ENCODE measurements around the gene DCBLD1.

Gene DCBLD1

GRCh38 chr6:117489003-117489402, 6.5 kb downstream of the DCBLD1 start:
- Histone ChIP-seq H3K4me2 (ENCODE audit: low read length) (no peak overlapping the region), H3K9me3 (ENCODE audit: insufficient read depth, low read depth, low read length) (peaks cover 2% of the 10 kb centered on the region), H2BK12ac (ENCODE audit: low read length) (no peak overlapping the region), H2BK120ac (ENCODE audit: insufficient read depth, low read length, poor library complexity) (no peak overlapping the region), H3K27me3 (ENCODE audit: insufficient read depth, low read length) (no peaks in the 10 kb centered on the region), H4K91ac (ENCODE audit: low read depth, low read length) (no peak overlapping the region), H3K4me1 (ENCODE audit: control insufficient read depth in 1 of 2, insufficient read depth in 2 of 2, low read length in 2 of 2) (peaks cover 3% of the 10 kb centered on the region in 2 experiments), H4K12ac (ENCODE audit: low read depth, low read length) (no peak overlapping the region), H3K14ac (ENCODE audit: low read length) (no peak overlapping the region), H2BK5ac (ENCODE audit: low read depth, low read length, poor library complexity) (no peak overlapping the region), H3K9ac (ENCODE audit: low read length) (no peak overlapping the region), H3K27ac (ENCODE audit: low read depth, low read length) (no peak overlapping the region), H3K79me1 (ENCODE audit: low read length) (peaks cover 3% of the 10 kb centered on the region), H3K36me3 (ENCODE audit: control insufficient read depth in 1 of 2, insufficient read depth in 2 of 2, low read length in 2 of 2) (peaks cover 4 to 12% of the 10 kb centered on the region in 2 experiments), H2AFZ (ENCODE audit: insufficient read depth, low read length, poor library complexity) (no peak overlapping the region), H2AK5ac (ENCODE audit: low read length) (no peak overlapping the region), H3K4ac (ENCODE audit: low read depth, low read length) (no peak overlapping the region), H3K18ac (ENCODE audit: low read length) (no peak overlapping the region), H4K8ac (ENCODE audit: low read depth, low read length) (peak overlapping the region; percentile 71), H3K79me2 (ENCODE audit: control insufficient read depth, insufficient read depth, low read length, poor library complexity) (peaks cover 3% of the 10 kb centered on the region), H3K23ac (ENCODE audit: low read length) (no peak overlapping the region), H3K4me3 (ENCODE audit: low read depth, low read length) (no peak overlapping the region)
- no CpG with 5 or more reads among the region's 2 CpGs for WGBS (ENCODE audit: extremely low coverage, insufficient coverage, insufficient read length)
- DNase-seq: no peak

GRCh38 chr6:117491916-117492315, 9.4 kb downstream of the DCBLD1 start:
- Histone ChIP-seq H3K79me2 (ENCODE audit: control insufficient read depth, insufficient read depth, low read length, poor library complexity) (peaks cover 3% of the 10 kb centered on the region), H3K27ac (ENCODE audit: low read depth, low read length) (no peak overlapping the region), H2BK12ac (ENCODE audit: low read length) (no peak overlapping the region), H3K36me3 (ENCODE audit: control insufficient read depth in 1 of 2, insufficient read depth in 2 of 2, low read length in 2 of 2) (peaks cover under 1 to 7% of the 10 kb centered on the region in 2 experiments), H3K9ac (ENCODE audit: low read length) (no peak overlapping the region), H3K27me3 (ENCODE audit: insufficient read depth, low read length) (no peaks in the 10 kb centered on the region), H2BK5ac (ENCODE audit: low read depth, low read length, poor library complexity) (no peak overlapping the region), H3K18ac (ENCODE audit: low read length) (no peak overlapping the region), H3K4me3 (ENCODE audit: low read depth, low read length) (no peak overlapping the region), H3K14ac (ENCODE audit: low read length) (no peak overlapping the region), H2AFZ (ENCODE audit: insufficient read depth, low read length, poor library complexity) (no peak overlapping the region), H2BK120ac (ENCODE audit: insufficient read depth, low read length, poor library complexity) (no peak overlapping the region), H3K4me2 (ENCODE audit: low read length) (no peak overlapping the region), H3K4ac (ENCODE audit: low read depth, low read length) (no peak overlapping the region), H2AK5ac (ENCODE audit: low read length) (no peak overlapping the region), H4K8ac (ENCODE audit: low read depth, low read length) (no peak overlapping the region), H4K12ac (ENCODE audit: low read depth, low read length) (no peak overlapping the region), H4K91ac (ENCODE audit: low read depth, low read length) (no peak overlapping the region), H3K79me1 (ENCODE audit: low read length) (no peaks in the 10 kb centered on the region), H3K23ac (ENCODE audit: low read length) (no peak overlapping the region), H3K4me1 (ENCODE audit: control insufficient read depth in 1 of 2, insufficient read depth in 2 of 2, low read length in 2 of 2) (no peaks in the 10 kb centered on the region), H3K9me3 (ENCODE audit: insufficient read depth, low read depth, low read length) (no peaks in the 10 kb centered on the region)
- no CpG with 5 or more reads among the region's 5 CpGs for WGBS (ENCODE audit: extremely low coverage, insufficient coverage, insufficient read length)
- no peak for DNase-seq

DNA sequence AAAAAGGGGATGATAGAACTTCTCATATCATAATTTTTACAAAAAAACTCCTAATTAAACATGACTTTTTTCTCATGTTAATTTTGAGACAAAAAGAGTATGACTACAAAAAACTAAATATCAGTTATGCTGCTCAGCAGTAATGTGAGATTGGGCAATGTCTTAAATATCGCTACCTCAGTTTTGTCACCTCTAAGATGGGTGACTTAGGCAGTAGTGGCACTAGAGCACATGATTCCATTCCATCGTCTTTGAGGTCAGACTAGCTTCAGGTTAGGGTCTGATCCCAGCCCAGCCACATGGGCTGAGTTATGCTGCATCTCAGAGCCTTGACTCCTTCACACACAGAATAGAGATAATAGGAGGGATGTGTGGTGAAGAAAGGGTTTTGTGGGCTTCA, 11.0 kb downstream of the DCBLD1 start:
- no peak overlapping the region for H3K27ac ChIP-seq (ENCODE audit: low read depth, low read length)
- no peak overlapping the region for H3K4me2 ChIP-seq (ENCODE audit: low read length)
- no peak overlapping the region for H3K4me3 ChIP-seq (ENCODE audit: low read depth, low read length)
- H3K9me3 ChIP-seq (ENCODE audit: insufficient read depth, low read depth, low read length): no peaks in the 10 kb centered on the region
- no peaks in the 10 kb centered on the region for H3K79me1 ChIP-seq (ENCODE audit: low read length)
- WGBS (ENCODE audit: extremely low coverage, insufficient coverage, insufficient read length): no CpG with 5 or more reads among the region's 2 CpGs
- H3K18ac ChIP-seq (ENCODE audit: low read length): no peak overlapping the region
- H3K23ac ChIP-seq (ENCODE audit: low read length): no peak overlapping the region
- no peaks in the 10 kb centered on the region for H3K27me3 ChIP-seq (ENCODE audit: insufficient read depth, low read length)
- H2AFZ ChIP-seq (ENCODE audit: insufficient read depth, low read length, poor library complexity): no peak overlapping the region
- no peak for DNase-seq
- H4K8ac ChIP-seq (ENCODE audit: low read depth, low read length): no peak overlapping the region
- no peak overlapping the region for H2AK5ac ChIP-seq (ENCODE audit: low read length)
- H4K12ac ChIP-seq (ENCODE audit: low read depth, low read length): no peak overlapping the region
- no peaks in the 10 kb centered on the region for H3K4me1 ChIP-seq (ENCODE audit: control insufficient read depth in 1 of 2, insufficient read depth in 2 of 2, low read length in 2 of 2)
- H2BK120ac ChIP-seq (ENCODE audit: insufficient read depth, low read length, poor library complexity): no peak overlapping the region
- no peak overlapping the region for H3K14ac ChIP-seq (ENCODE audit: low read length)
- no peak overlapping the region for H3K9ac ChIP-seq (ENCODE audit: low read length)
- H2BK12ac ChIP-seq (ENCODE audit: low read length): no peak overlapping the region
- peaks cover 0 to 3% of the 10 kb centered on the region in 2 experiments for H3K36me3 ChIP-seq (ENCODE audit: control insufficient read depth in 1 of 2, insufficient read depth in 2 of 2, low read length in 2 of 2)
- no peak overlapping the region for H3K4ac ChIP-seq (ENCODE audit: low read depth, low read length)
- H4K91ac ChIP-seq (ENCODE audit: low read depth, low read length): no peak overlapping the region
- H2BK5ac ChIP-seq (ENCODE audit: low read depth, low read length, poor library complexity): no peak overlapping the region
- no peaks in the 10 kb centered on the region for H3K79me2 ChIP-seq (ENCODE audit: control insufficient read depth, insufficient read depth, low read length, poor library complexity)

DNA sequence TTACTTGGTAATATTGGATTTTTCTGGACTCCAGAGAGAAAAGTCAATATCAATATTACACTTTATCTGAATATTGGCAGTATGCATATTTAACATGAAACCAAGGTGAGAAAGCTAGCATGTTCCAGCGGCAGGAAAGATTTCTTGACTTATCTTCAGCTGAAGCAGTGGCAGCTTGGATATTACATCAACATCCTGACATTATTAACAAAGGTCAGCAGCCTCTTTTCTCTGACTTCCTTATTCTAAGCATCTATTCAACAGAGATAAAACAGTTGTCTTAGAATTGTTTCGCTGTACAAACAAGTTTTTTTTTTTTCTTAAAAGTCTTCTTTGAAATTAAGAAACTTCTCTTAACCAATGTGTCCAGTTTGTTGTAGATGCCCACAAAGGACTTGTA, 11.8 kb downstream of the DCBLD1 start:
- Histone ChIP-seq H3K4ac (ENCODE audit: low read depth, low read length) (no peak overlapping the region), H4K12ac (ENCODE audit: low read depth, low read length) (no peak overlapping the region), H3K9ac (ENCODE audit: low read length) (no peak overlapping the region), H2BK5ac (ENCODE audit: low read depth, low read length, poor library complexity) (no peak overlapping the region), H4K91ac (ENCODE audit: low read depth, low read length) (no peak overlapping the region), H3K23ac (ENCODE audit: low read length) (no peak overlapping the region), H3K27ac (ENCODE audit: low read depth, low read length) (no peak overlapping the region), H2BK12ac (ENCODE audit: low read length) (no peak overlapping the region), H3K27me3 (ENCODE audit: insufficient read depth, low read length) (no peaks in the 10 kb centered on the region), H2AK5ac (ENCODE audit: low read length) (no peak overlapping the region), H3K14ac (ENCODE audit: low read length) (no peak overlapping the region), H3K4me1 (ENCODE audit: control insufficient read depth in 1 of 2, insufficient read depth in 2 of 2, low read length in 2 of 2) (no peaks in the 10 kb centered on the region), H3K4me3 (ENCODE audit: low read depth, low read length) (no peak overlapping the region), H2AFZ (ENCODE audit: insufficient read depth, low read length, poor library complexity) (no peak overlapping the region), H3K36me3 (ENCODE audit: control insufficient read depth in 1 of 2, insufficient read depth in 2 of 2, low read length in 2 of 2) (no peaks in the 10 kb centered on the region), H3K4me2 (ENCODE audit: low read length) (no peak overlapping the region), H4K8ac (ENCODE audit: low read depth, low read length) (no peak overlapping the region), H3K79me1 (ENCODE audit: low read length) (no peaks in the 10 kb centered on the region), H2BK120ac (ENCODE audit: insufficient read depth, low read length, poor library complexity) (no peak overlapping the region), H3K9me3 (ENCODE audit: insufficient read depth, low read depth, low read length) (no peaks in the 10 kb centered on the region), H3K79me2 (ENCODE audit: control insufficient read depth, insufficient read depth, low read length, poor library complexity) (no peaks in the 10 kb centered on the region), H3K18ac (ENCODE audit: low read length) (no peak overlapping the region)
- DNase-seq: no peak
- WGBS (ENCODE audit: extremely low coverage, insufficient coverage, insufficient read length): no CpG with 5 or more reads among the region's 2 CpGs
